ENCODE measurements around the gene RBM47.
A peak's percentile ranks its signal among the peaks of the same experiment; 100 is the strongest.

RBM47 gene

DNA sequence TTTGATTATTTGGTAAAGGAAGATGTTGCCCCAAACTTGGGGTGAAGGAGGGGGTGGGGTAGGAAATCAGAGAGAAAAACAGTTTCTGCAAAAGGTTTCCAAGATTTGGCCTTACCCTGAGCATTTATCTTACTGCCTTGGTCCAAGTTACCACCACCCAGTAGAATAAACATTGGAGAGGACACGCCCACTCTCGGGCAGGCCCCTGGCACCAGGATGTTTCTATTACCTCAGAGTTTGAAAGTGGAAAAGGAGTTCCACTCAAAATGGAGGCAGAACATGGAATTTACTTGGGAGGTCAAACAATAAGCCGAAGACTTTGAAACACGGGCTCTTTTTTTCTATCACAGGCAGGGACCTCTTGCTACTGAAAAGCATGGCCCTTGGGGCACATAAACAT is 180.8 kb downstream of the RBM47 start:
- H3K27ac ChIP-seq: peak overlapping the region; percentile 93

GRCh38 chr4:40446839-40447238 is 182.8 kb downstream of the RBM47 start:
- peak overlapping the region; percentile 93 for H3K27ac ChIP-seq

More for the DNA sequence above, 180.8 kb downstream of the RBM47 start:
- TF ChIP-seq, protein P1, sequence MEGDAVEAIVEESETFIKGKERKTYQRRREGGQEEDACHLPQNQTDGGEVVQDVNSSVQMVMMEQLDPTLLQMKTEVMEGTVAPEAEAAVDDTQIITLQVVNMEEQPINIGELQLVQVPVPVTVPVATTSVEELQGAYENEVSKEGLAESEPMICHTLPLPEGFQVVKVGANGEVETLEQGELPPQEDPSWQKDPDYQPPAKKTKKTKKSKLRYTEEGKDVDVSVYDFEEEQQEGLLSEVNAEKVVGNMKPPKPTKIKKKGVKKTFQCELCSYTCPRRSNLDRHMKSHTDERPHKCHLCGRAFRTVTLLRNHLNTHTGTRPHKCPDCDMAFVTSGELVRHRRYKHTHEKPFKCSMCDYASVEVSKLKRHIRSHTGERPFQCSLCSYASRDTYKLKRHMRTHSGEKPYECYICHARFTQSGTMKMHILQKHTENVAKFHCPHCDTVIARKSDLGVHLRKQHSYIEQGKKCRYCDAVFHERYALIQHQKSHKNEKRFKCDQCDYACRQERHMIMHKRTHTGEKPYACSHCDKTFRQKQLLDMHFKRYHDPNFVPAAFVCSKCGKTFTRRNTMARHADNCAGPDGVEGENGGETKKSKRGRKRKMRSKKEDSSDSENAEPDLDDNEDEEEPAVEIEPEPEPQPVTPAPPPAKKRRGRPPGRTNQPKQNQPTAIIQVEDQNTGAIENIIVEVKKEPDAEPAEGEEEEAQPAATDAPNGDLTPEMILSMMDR (IDR thresholded peaks at IDR 0.05): no peak
- no peak for TF ChIP-seq ZFX (IDR thresholded peaks at IDR 0.05; ENCODE audit: borderline replicate concordance)

DNA sequence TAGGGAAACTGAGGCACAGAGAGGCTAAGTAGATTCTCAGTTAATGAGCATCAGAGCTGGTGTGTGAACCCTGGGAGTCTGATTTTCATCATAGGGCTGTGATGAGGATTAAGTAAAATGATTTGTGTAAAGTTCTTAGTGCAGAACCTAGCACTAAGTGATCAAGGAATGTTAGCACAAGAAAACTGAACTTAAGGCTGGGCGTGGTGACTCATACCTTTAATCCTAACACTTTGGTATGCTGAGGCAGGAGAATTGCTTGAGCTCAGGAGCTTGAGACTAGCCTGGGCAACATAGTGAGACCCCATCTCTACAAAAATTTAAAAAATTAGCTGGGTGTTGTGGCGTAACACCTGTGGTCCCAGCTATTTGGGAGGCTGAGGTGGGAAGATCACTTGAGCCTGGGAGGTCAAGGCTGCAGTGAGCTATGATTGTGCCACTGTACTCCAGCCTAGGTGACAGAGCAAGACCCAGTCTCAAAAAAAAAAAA is 183.4 kb downstream of the RBM47 start:
- peak overlapping the region; percentile 93 for H3K27ac ChIP-seq

More at GRCh38 chr4:40446839-40447238, 182.8 kb downstream of the RBM47 start:
- no peak for TF ChIP-seq ZFX (IDR thresholded peaks at IDR 0.05; ENCODE audit: borderline replicate concordance)
- TF ChIP-seq, protein P1 (IDR thresholded peaks at IDR 0.05): no peak

- no peak for TF ChIP-seq ZFX (IDR thresholded peaks at IDR 0.05; ENCODE audit: borderline replicate concordance)
- TF ChIP-seq, protein P1 (IDR thresholded peaks at IDR 0.05): no peak
- H3K27ac ChIP-seq: peak overlapping the region; percentile 93
Observed at GRCh38 chr4:40445671-40446070, 184.0 kb downstream of the RBM47 start.

- TF ChIP-seq, protein P1 (IDR thresholded peaks at IDR 0.05): no peak
- TF ChIP-seq ZFX (IDR thresholded peaks at IDR 0.05; ENCODE audit: borderline replicate concordance): no peak
- H3K27ac ChIP-seq: no peak overlapping the region; the same call in 1 of the 2 replicates
Observed at GRCh38 chr4:40441430-40441829, 188.2 kb downstream of the RBM47 start.

DNA sequence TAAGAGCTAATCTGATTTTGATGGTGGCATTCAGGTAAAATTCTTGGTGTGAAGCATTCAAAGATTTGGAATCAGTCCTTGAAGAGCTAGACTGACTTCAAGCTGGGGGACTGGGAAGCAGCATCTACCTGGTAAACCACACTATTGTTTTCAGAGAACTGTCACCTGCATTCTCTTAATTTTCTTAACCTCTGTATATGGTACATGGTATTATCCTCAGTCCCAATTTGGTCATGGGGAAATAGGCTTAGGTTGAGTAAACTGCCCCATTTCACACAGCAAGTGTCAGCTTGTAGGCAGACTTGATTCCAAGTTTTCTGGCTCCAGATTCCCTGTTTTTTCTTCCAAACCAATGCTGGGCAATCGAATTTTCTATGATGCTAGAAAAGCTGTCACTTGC is 190.1 kb downstream of the RBM47 start:
- 0 out of 2 replicates have a peak overlapping the region, but pooled peaks have one; percentile 25 for H3K27ac ChIP-seq

DNA sequence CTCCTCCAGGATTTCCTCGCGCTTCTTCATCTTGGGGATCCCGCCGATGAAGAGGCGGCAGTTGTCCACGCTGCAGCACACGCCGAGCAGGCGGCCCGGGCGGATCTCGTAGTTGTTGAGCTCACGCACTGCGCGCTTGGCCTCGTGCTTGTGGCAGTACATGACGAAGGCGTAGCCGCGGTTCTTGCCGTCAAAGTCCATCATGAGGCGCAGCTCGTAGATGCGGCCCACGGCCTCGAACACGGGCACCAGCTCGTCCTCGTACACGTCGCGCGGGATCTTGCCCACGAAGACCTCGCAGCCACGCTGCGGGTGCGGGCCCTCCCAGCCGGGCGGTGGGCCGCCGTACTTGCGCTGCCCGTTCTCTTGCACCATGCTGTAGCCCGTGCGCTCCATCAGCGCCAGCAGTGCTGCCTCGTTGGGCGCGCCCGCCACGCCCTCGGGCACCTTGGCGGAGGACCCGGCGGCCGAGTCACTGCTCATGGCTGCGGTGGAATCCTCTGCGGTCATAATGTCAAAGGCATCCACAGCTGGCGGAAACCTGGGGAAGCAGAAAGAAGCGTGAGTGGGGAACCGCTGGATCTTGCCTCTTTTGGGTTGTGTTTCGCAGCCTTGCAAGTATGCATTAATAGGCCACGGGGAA is 191.2 kb downstream of the RBM47 start:
- H3K27ac ChIP-seq: no peak overlapping the region
- TF ChIP-seq, protein P1 (IDR thresholded peaks at IDR 0.05): no peak
- no peak for TF ChIP-seq ZFX (IDR thresholded peaks at IDR 0.05; ENCODE audit: borderline replicate concordance)

More for the DNA sequence above, 190.1 kb downstream of the RBM47 start:
- no peak for TF ChIP-seq ZFX (IDR thresholded peaks at IDR 0.05; ENCODE audit: borderline replicate concordance)
- TF ChIP-seq, protein P1 (IDR thresholded peaks at IDR 0.05): no peak
